HPDE6-E6E7 (cell line): ENCODE measurements around the gene TEX48.

Experiments used
- DNase-seq: peaks from one replicate; pipeline ENCODE4 v3.0.0; 2011; ENCODE audit warnings: missing footprints; ENCODE audit errors: extremely low spot score

The TEX48 gene

DNA sequence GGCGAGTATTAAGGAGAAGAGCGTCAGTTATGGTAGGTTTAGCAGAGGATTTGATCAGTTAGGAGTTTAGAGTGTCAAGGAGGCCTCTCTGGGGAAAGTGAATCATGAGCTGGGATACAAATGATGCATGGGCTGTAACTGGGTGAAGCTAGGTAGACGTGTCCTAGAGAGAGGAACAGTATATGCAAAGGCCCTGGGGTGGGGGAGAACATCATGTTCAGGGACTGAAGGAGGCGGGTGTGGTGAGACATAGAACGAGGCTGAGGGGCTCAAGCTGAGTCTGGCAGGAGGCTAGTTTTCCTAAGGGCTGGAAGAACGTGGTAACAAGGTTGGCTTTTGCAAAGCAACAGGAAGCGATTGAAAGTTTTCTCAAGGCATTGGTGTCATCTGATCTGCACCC, 60.4 kb downstream of the TEX48 start:
- DNase-seq = no peak

DNA sequence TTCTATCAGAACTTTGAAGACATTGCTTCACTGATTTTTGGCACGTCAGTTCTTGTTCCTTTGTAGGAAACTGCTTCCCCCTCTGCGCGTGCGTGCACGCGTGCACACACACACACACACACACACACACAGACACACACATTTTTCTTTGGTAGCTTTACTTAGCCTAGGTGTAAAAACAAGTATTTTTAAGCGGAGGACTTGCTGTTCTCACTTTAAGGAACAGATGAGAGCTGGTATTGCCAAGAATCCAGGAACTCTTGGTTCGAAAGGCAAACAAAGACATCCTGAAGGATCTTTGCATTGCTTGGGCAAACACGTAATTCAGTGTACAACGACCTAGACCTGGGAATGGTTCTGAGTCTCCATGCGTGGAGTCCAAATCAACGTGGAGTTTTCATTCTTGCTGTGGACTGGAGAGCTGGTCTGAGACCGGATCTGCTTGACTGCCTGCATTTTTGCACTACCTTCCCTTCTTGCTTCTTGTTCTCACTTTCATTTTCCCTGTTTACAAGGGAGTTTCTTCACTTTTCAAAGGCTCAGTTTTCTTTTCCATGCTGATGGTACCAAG, 62.7 kb downstream of the TEX48 start:
- DNase-seq = no peak

DNA sequence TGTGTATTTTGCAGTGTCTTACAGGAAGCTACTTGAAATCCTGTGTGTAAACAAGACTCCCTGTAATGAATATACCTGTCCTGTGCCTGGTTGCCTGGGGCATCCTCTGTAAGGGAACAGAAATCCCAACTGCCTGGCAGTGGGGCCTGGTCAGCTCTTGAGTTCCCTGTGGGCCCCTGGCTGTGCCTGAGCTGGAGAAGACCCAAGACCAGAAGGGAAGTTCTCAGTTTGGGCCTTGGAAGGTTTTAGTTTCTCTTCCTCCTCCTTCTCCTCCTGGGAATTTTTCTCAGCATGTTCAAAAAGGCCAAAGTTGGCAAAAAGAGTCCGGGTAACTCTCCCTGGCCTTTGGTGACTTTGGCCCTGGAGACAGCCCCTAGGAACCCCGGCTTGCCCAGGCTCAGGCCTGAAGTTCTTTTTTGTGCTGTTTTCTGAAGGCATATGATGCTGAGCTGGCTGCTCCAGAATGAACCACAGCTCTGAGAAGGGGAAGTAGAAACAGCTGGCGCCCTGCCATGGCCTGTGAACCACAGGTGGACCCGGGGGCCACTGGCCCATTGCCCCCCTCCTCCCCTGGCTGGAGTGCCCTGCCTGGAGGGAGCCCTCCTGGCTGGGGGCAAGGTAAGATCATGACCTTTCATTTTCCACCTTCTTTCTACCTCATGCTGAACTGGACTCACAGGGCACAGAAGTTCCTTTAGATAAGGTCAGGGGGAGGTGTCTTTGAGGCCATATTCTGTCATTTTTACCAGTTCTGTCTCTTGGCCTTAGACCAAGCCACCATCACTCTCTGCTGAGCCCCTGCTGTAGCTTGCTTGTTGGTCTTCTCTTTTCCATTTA, 65.1 kb downstream of the TEX48 start:
- DNase-seq = no peak
